ENCODE measurements around the gene WIPF1.

Gene WIPF1

DNA sequence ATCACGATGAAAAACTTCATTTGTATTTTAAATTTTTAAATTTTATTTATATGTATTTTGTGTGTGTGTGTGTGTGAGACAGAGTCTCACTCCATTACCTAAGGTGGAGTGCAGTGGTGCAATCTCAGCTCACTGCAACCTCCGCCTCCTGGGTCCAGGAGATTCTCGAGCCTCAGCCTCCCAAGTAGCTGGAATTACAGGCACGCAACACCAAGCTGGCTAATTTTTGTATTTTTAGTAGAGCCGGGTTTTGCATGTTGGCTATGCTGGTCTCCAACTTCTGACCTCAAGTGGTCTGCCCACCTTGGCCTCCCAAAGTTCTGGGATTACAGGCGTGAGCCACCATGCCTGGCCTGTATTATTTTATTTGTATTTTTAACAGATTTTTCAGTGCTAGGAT, 45.8 kb upstream of the WIPF1 start:
- TF ChIP-seq, protein P1, sequence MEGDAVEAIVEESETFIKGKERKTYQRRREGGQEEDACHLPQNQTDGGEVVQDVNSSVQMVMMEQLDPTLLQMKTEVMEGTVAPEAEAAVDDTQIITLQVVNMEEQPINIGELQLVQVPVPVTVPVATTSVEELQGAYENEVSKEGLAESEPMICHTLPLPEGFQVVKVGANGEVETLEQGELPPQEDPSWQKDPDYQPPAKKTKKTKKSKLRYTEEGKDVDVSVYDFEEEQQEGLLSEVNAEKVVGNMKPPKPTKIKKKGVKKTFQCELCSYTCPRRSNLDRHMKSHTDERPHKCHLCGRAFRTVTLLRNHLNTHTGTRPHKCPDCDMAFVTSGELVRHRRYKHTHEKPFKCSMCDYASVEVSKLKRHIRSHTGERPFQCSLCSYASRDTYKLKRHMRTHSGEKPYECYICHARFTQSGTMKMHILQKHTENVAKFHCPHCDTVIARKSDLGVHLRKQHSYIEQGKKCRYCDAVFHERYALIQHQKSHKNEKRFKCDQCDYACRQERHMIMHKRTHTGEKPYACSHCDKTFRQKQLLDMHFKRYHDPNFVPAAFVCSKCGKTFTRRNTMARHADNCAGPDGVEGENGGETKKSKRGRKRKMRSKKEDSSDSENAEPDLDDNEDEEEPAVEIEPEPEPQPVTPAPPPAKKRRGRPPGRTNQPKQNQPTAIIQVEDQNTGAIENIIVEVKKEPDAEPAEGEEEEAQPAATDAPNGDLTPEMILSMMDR (IDR thresholded peaks at IDR 0.05; ENCODE audit: low read length), result no peak
- no peak for TF ChIP-seq EZH2 (optimal IDR thresholded peaks at IDR 0.05; ENCODE audit: low read depth, low read length)
- Histone ChIP-seq H3K79me2 (ENCODE audit: low read length) (no peaks in the 10 kb centered on the region), H3K36me3 (replicated peaks; ENCODE audit: insufficient read depth, low read length) (no peaks in the 10 kb centered on the region), H3K9ac (ENCODE audit: low read length) (no peak overlapping the region), H3K9me3 (replicated peaks; ENCODE audit: insufficient read depth, low read length) (no peaks in the 10 kb centered on the region), H3K4me1 (ENCODE audit: low read length) (no peaks in the 10 kb centered on the region), H3F3A (ENCODE audit: insufficient read depth, low read length) (no peaks in the 10 kb centered on the region), H4K20me1 (ENCODE audit: insufficient read depth, low read length) (no peaks in the 10 kb centered on the region), H3K4me3 (ENCODE audit: low read length) (no peak overlapping the region), H3K27ac (ENCODE audit: low read length) (no peak overlapping the region), H3K9me2 (replicated peaks; ENCODE audit: insufficient read depth, low read length) (no peaks in the 10 kb centered on the region), H3K27me3 (replicated peaks; ENCODE audit: insufficient read depth, low read length) (no peaks in the 10 kb centered on the region), H2AFZ (ENCODE audit: low read length) (no peak overlapping the region), H3K4me2 (ENCODE audit: low read depth, low read length) (no peak overlapping the region)
- DNase-seq, result no peak

DNA sequence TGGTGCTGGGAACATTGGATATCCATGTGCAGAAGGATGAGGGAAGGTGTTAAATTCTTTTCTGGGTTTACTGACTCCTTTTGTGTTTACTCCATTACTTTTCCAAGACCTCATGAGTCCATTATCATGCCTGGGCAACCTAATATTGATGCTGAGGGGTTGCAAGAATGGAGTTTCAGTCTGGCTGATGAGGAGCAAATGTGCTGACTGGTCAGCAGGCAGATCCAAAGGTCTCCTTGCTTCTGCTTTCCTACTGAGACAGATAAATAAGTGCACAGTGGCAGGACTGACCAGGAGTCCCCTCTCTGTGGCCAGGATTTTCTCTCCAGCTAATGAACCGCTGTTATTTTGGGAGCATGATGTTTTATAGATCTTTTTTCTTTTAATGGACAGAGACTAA, 43.6 kb upstream of the WIPF1 start:
- no peak overlapping the region for H3K27ac ChIP-seq (ENCODE audit: low read length)
- H3K4me1 ChIP-seq (ENCODE audit: low read length), result no peaks in the 10 kb centered on the region
- H2AFZ ChIP-seq (ENCODE audit: low read length), result no peak overlapping the region
- H3K9ac ChIP-seq (ENCODE audit: low read length), result no peak overlapping the region
- no peak overlapping the region for H3K4me3 ChIP-seq (ENCODE audit: low read length)
- DNase-seq, result no peak
- H4K20me1 ChIP-seq (ENCODE audit: insufficient read depth, low read length), result no peaks in the 10 kb centered on the region
- no peaks in the 10 kb centered on the region for H3K9me2 ChIP-seq (replicated peaks; ENCODE audit: insufficient read depth, low read length)
- H3K27me3 ChIP-seq (replicated peaks; ENCODE audit: insufficient read depth, low read length), result no peaks in the 10 kb centered on the region
- no peaks in the 10 kb centered on the region for H3K79me2 ChIP-seq (ENCODE audit: low read length)
- H3K36me3 ChIP-seq (replicated peaks; ENCODE audit: insufficient read depth, low read length), result no peaks in the 10 kb centered on the region
- no peak overlapping the region for H3K4me2 ChIP-seq (ENCODE audit: low read depth, low read length)
- H3F3A ChIP-seq (ENCODE audit: insufficient read depth, low read length), result no peaks in the 10 kb centered on the region
- TF ChIP-seq EZH2 (optimal IDR thresholded peaks at IDR 0.05; ENCODE audit: low read depth, low read length) (no peak), EZH2phosphoT487 (IDR thresholded peaks at IDR 0.05; ENCODE audit: low read length) (no peak)
- TF ChIP-seq, protein P1 (IDR thresholded peaks at IDR 0.05; ENCODE audit: low read length), result no peak
- no peaks in the 10 kb centered on the region for H3K9me3 ChIP-seq (replicated peaks; ENCODE audit: insufficient read depth, low read length)

DNA sequence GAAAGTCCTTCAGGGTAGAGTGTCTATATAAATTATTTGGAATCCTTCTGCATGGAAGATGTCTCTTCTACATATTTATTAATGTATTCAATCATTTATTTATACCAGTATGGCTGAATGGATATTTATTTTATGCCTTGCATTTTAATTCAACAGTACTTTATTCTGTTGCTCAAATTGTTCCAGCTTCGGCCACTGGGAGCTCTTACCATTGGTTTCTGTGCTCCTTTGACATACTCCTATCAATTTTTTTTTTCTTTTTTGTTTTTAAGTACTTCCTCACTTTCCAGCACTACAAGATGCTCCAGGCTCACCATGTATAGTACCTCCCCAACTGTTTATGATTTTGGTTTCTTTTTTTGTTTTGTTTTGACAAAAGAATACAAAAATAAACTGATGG, 39.4 kb upstream of the WIPF1 start:
- H3K4me2 ChIP-seq (ENCODE audit: low read depth, low read length), result no peak overlapping the region
- H3K36me3 ChIP-seq (replicated peaks; ENCODE audit: insufficient read depth, low read length), result no peaks in the 10 kb centered on the region
- TF ChIP-seq EZH2phosphoT487 (IDR thresholded peaks at IDR 0.05; ENCODE audit: low read length) (no peak), EZH2 (optimal IDR thresholded peaks at IDR 0.05; ENCODE audit: low read depth, low read length) (no peak)
- TF ChIP-seq, protein P1 (IDR thresholded peaks at IDR 0.05; ENCODE audit: low read length), result no peak
- H3K9me3 ChIP-seq (replicated peaks; ENCODE audit: insufficient read depth, low read length), result no peaks in the 10 kb centered on the region
- no peaks in the 10 kb centered on the region for H3K9me2 ChIP-seq (replicated peaks; ENCODE audit: insufficient read depth, low read length)
- H3K27me3 ChIP-seq (replicated peaks; ENCODE audit: insufficient read depth, low read length), result no peaks in the 10 kb centered on the region
- H4K20me1 ChIP-seq (ENCODE audit: insufficient read depth, low read length), result no peaks in the 10 kb centered on the region
- H3K9ac ChIP-seq (ENCODE audit: low read length), result no peak overlapping the region
- peaks cover 23% of the 10 kb centered on the region for H3F3A ChIP-seq (ENCODE audit: insufficient read depth, low read length)
- no peak overlapping the region for H3K27ac ChIP-seq (ENCODE audit: low read length)
- H3K79me2 ChIP-seq (ENCODE audit: low read length), result peaks cover 32% of the 10 kb centered on the region
- H3K4me1 ChIP-seq (ENCODE audit: low read length), result peaks cover 12% of the 10 kb centered on the region
- no peak overlapping the region for H2AFZ ChIP-seq (ENCODE audit: low read length)
- no peak overlapping the region for H3K4me3 ChIP-seq (ENCODE audit: low read length)
- no peak for DNase-seq

All from MM.1S (cell line).